K562 (cell line): Measurements from ENCODE around the gene RHBG. TPM values are rescaled to one million over a fixed set of nuclear protein-coding genes. Genes with fewer than 3 reads are reported as not detected.

Source experiments
- ATAC-seq: fragments of 200-7000 bp; cut with Tn5 transposase; 3 replicates; pipeline ENCODE4 v1.9.1; 2020; ENCODE audit warnings: moderate library complexity
- BruUV-seq: library from RNA; stranded (reverse); fragments of 400-500 nt; replicated peaks from 2 replicates; lab custom pipeline; 2021; lab: Mats Ljungman, UMichigan
- CTCF ChIA-PET: fragments of 300-600 bp; formaldehyde crosslinking; extraction: SDS; loops from one replicate; lab custom pipeline; 2021; ENCODE audit warnings: low intra/inter-chr PET ratio; lab: Yijun Ruan, JAX
- POLR2A ChIA-PET: fragments of 300-600, 350-650 bp; sonication (Branson Sonifier 250); formaldehyde crosslinking; extraction: SDS; loops from one replicate; lab custom pipeline; 2021; ENCODE audit warnings: antibody characterized with exemption, inconsistent platforms; lab: Yijun Ruan, JAX
- DNase-seq, 4 experiments: peaks; one replicate each; pipeline versions ENCODE4 v3.0.0 to v3.0.0-alpha.2; 2011 to 2018; ENCODE audit warnings: low spot score in 3 of 4, mixed read lengths in 3 of 4; ENCODE audit errors: extremely low read depth in 1 of 4
- FAIRE-seq: peaks from 2 replicates; lab custom pipeline; 2011; peaks lifted over from hg19 to GRCh38; lab: Jason Lieb, UNC
- H2AFZ ChIP-seq: 2 replicates; pipeline ENCODE4 v1.6.0; 2011; ENCODE audit warnings: low read depth, low read length, control low read depth, inconsistent platforms
- H3K27ac ChIP-seq: fragments of 200-600 bp; 3 replicates; pipeline ENCODE4 v1.8.0; 2011; ENCODE audit warnings: low read depth, mild to moderate bottlenecking, control low read depth, inconsistent platforms, low read length, moderate library complexity, mixed read lengths; ENCODE audit errors: extremely low read depth
- H3K27me3 ChIP-seq, 2 experiments: fragments of 300-600 bp in 1 of 2; 2 replicates in 1 of 2; 3 replicates in 1 of 2; pipeline versions ENCODE4 v1.6.0 to v1.8.0; 2011; ENCODE audit warnings: inconsistent platforms in 2 of 2, low read length in 2 of 2, mild to moderate bottlenecking in 1 of 2, mixed read lengths in 1 of 2, moderate library complexity in 1 of 2; ENCODE audit not compliant: control insufficient read depth in 2 of 2, insufficient read depth in 2 of 2
- H3K36me3 ChIP-seq: fragments of 300-600 bp; 3 replicates; pipeline ENCODE4 v1.8.0; 2011; ENCODE audit warnings: mild to moderate bottlenecking, low read length, inconsistent platforms; ENCODE audit not compliant: control insufficient read depth, insufficient read depth
- H3K4me1 ChIP-seq, 2 experiments: fragments of 200-600 bp in 1 of 2; replicated peaks in 1 of 2; 2 replicates in 1 of 2; 3 replicates in 1 of 2; pipeline versions ENCODE4 v1.5.1 to v1.8.0; 2011; ENCODE audit warnings: inconsistent platforms in 2 of 2, low read length in 2 of 2, mild to moderate bottlenecking in 1 of 2, mixed read lengths in 1 of 2, moderate library complexity in 1 of 2; ENCODE audit not compliant: control insufficient read depth in 2 of 2, insufficient read depth in 2 of 2
- H3K4me2 ChIP-seq: 2 replicates; pipeline ENCODE4 v1.6.1; 2011; ENCODE audit warnings: low read length, control low read depth, inconsistent platforms, mixed read lengths; ENCODE audit not compliant: insufficient read depth
- H3K4me3 ChIP-seq: fragments of 200-600 bp; sonication (generic), shearing (Covaris generic); 2 replicates; pipeline ENCODE4 v1.5.1; 2016; ENCODE audit warnings: control low read depth, inconsistent platforms
- H3K79me2 ChIP-seq: fragments of 200-600 bp; 3 replicates; pipeline ENCODE4 v1.8.0; 2011; ENCODE audit warnings: low read length, inconsistent platforms; ENCODE audit not compliant: control insufficient read depth, insufficient read depth
- H3K9ac ChIP-seq, 2 experiments: 2 replicates each; pipeline versions ENCODE4 v1.6.0 to v1.6.1; 2011; ENCODE audit warnings: low read depth in 2 of 2, low read length in 2 of 2, control low read depth in 1 of 2, inconsistent platforms in 1 of 2, mild to moderate bottlenecking in 1 of 2, mixed read lengths in 1 of 2; ENCODE audit not compliant: insufficient read depth in 1 of 2
- H3K9me1 ChIP-seq: one replicate; pipeline ENCODE4 v1.6.0; 2011; ENCODE audit warnings: inconsistent platforms, mild to moderate bottlenecking, low read length, moderate library complexity; ENCODE audit not compliant: control insufficient read depth, insufficient read depth
- H3K9me3 ChIP-seq: replicated peaks from 2 replicates; pipeline ENCODE4 v1.5.1; 2011; ENCODE audit warnings: low read depth, low read length, inconsistent platforms; ENCODE audit not compliant: control insufficient read depth, insufficient read depth
- H4K20me1 ChIP-seq: replicated peaks from 2 replicates; pipeline ENCODE4 v1.6.1; 2011; ENCODE audit warnings: low read length, inconsistent platforms, mixed read lengths; ENCODE audit not compliant: control insufficient read depth, insufficient read depth
- FOXP4 ChIP-seq: sonication (generic); formaldehyde crosslinking; IDR thresholded peaks from 2 replicates; pipeline ENCODE4 v1.8.0; 2022; ENCODE audit warnings: mild to moderate bottlenecking, missing genetic modification reagents, borderline replicate concordance
- HSF4 ChIP-seq: fragments of 250-450 bp; sonication (Bioruptor Pico); IDR thresholded peaks from 2 replicates; pipeline ENCODE4 v2.1.2; 2022; ENCODE audit warnings: mild to moderate bottlenecking, moderate library complexity, borderline replicate concordance
- ILK ChIP-seq: fragments of 450-650 bp; IDR thresholded peaks from 2 replicates; pipeline ENCODE4 v1.6.1; 2016; ENCODE audit warnings: missing genetic modification characterization, low read depth, mild to moderate bottlenecking, missing compliant biosample characterization, moderate library complexity, borderline replicate concordance
- MAFF ChIP-seq: IDR thresholded peaks from 2 replicates; pipeline ENCODE4 v1.6.1; 2012; ENCODE audit warnings: low read length, improper control_type of control experiment
- MIER1 ChIP-seq: fragments of 450-650 bp; IDR thresholded peaks from 2 replicates; pipeline ENCODE4 v1.6.1; 2016; ENCODE audit warnings: antibody characterized with exemption, mild to moderate bottlenecking, low read depth
- TAL1 ChIP-seq: fragments of 450-650 bp; IDR thresholded peaks from 2 replicates; pipeline ENCODE4 v1.6.1; 2016; ENCODE audit warnings: mild to moderate bottlenecking
- ZBTB8A ChIP-seq: fragments of 450-650 bp; IDR thresholded peaks from 2 replicates; pipeline ENCODE4 v1.6.1; 2018; ENCODE audit warnings: mild to moderate bottlenecking, moderate library complexity; ENCODE audit not compliant: partially characterized antibody
- ZNF311 ChIP-seq: fragments of 250-450 bp; sonication (Bioruptor Pico); IDR thresholded peaks from 2 replicates; pipeline ENCODE4 v1.4.0; 2020; ENCODE audit warnings: mild to moderate bottlenecking, moderate library complexity
- ZNF316 ChIP-seq: fragments of 450-650 bp; IDR thresholded peaks from 2 replicates; pipeline ENCODE4 v1.6.1; 2016
- ZNF354B ChIP-seq: fragments of 250-450 bp; sonication (Bioruptor Pico); IDR thresholded peaks from 2 replicates; pipeline ENCODE4 v1.4.0; 2020
- ZNF75A ChIP-seq: fragments of 450-650 bp; formaldehyde crosslinking; IDR thresholded peaks from 2 replicates; pipeline ENCODE4 v1.4.0; 2020; ENCODE audit warnings: mild to moderate bottlenecking
- ZNF764 ChIP-seq: fragments of 250-450 bp; sonication (Bioruptor Pico); IDR thresholded peaks from 2 replicates; pipeline ENCODE4 v1.4.0; 2020; ENCODE audit warnings: low read depth, mild to moderate bottlenecking, moderate library complexity
- WGBS: fragments of 100-300 bp; shearing (Covaris generic); methylation state at CpG from one replicate; pipeline ENCODE4 v1.1.6; 2016; ENCODE audit warnings: low coverage, mixed read lengths; ENCODE audit not compliant: insufficient coverage; ENCODE audit errors: missing lambda C conversion rate; 5-methylcytosine and 5-hydroxymethylcytosine counted together
- in situ Hi-C: fragments of 300-500 bp; cut with MboI; formaldehyde crosslinking; loops from 4 replicates; pipeline ENCODE4 v1.15.0; 2018; ENCODE audit warnings: inconsistent platforms, mixed read lengths
- intact Hi-C: fragments of 100-400 bp; cut with micrococcal nuclease; formaldehyde crosslinking; loops from 2 replicates; pipeline ENCODE4 v1.14.2; 2022
- polyA plus RNA-seq, 8 experiments: library from polyadenylated mRNA; depleted of rRNA in 4 of 8; stranded (reverse) in 5 of 8; unstranded in 3 of 8; fragments of >200 nt; fragmentation: Nextera tagmentation in 2 of 8; fragmentation: Illumina TruSeq in 1 of 8; extraction: Ambion mirVana in 2 of 8; extraction: Trizol in 1 of 8; gene quantifications; 2 replicates each; pipeline versions ENCODE4 v1.2.1 to v1.2.3, GENCODE V29; 2011 to 2014; ENCODE audit warnings: inconsistent platforms in 1 of 8, missing spikeins in 1 of 8
- total RNA-seq, 7 experiments: library from RNA; depleted of rRNA in 6 of 7; stranded (reverse); fragments of >200 nt in 6 of 7; fragmentation: Illumina TruSeq in 2 of 7; extraction: Trizol in 2 of 7; gene quantifications; 2 replicates each; pipeline versions ENCODE4 v1.2.1 to v1.2.3, GENCODE V29; 2011 to 2021; ENCODE audit warnings: low replicate concordance in 1 of 7

The RHBG gene
- total and polyA plus RNA-seq, 9 of the 15 experiments (the other 6 are each of a cell fraction or from before 2014, with no cell fraction given), result not detected

DNA sequence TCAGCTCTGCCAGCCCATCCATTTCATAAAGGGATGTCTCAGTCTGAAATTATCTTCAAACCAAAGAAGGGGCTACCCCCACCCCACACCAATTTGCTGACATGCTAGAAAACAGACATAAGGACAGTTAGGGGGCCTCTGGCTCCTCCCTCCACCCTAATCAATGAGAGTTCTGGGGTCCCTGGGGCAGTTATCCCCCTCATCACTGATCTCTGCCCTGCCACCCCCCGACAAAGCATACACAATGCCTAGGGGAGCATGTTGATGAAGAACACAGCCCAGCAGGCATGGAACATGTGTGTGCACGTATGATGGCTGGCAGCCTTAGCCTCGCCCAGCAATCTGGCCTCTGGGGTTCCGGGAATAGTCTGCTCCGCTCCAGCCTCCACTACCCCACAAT is 58.9 kb downstream of the RHBG start (continued):
- TF ChIP-seq FOXP4 (CRISPR knock-in tag), result no peak
- TF ChIP-seq MIER1, result no peak
- TF ChIP-seq MAFF, result peak; percentile 11; the same call in 1 of the 2 replicates
- no peak for TF ChIP-seq ZNF311 (CRISPR knock-in tag)
- peak; percentile 58 for TF ChIP-seq ZNF316
- TF ChIP-seq ZBTB8A, result no peak
- TF ChIP-seq ZNF764, result no peak

GRCh38 chr1:156428746-156429288 is 59.8 kb downstream of the RHBG start:
- H3K27me3 ChIP-seq, result peaks cover 26 to 31% of the 10 kb centered on the region in 2 experiments
- H3K9me1 ChIP-seq, result no peaks in the 10 kb centered on the region
- FAIRE-seq, result no peak

More at GRCh38 chr1:156428746-156429288, 59.8 kb downstream of the RHBG start:
- TF ChIP-seq ZNF75A (CRISPR knock-in tag) (no peak), ILK (tag) (no peak), TAL1 (no peak), HSF4 (CRISPR knock-in tag) (no peak), ZNF354B (CRISPR knock-in tag) (no peak)
- 0% methylated on average over 4 of the region's 4 CpGs for WGBS
- Histone ChIP-seq H3K79me2 (no peaks in the 10 kb centered on the region), H3K27ac (no peak overlapping the region), H3K9ac (no peak overlapping the region), H3K4me1 (peaks cover 2 to 25% of the 10 kb centered on the region in 2 experiments; a peak in 3 of 5 replicates), H4K20me1 (no peaks in the 10 kb centered on the region), H3K4me3 (no peak overlapping the region), H3K4me2 (no peak overlapping the region), H3K36me3 (no peaks in the 10 kb centered on the region), H2AFZ (no peak overlapping the region), H3K9me3 (no peaks in the 10 kb centered on the region)
- CTCF ChIA-PET, result no interaction called here
- POLR2A ChIA-PET, result interaction anchor here (0.7 to 1.0 kb wide), 3 partner anchors 20 to 167 kb away, joined by 3 to 6 read pairs (median 3); no protein-coding TSS in a partner anchor
- DNase-seq, result no peak
- in situ Hi-C loops (no loop called here), intact Hi-C loops (no loop called here)
- ATAC-seq, result no peak
- BruUV-seq, result no TSS peak
